CD4-positive, alpha-beta T cell treated with Interleukin-4 for 1 hour (primary cell): ENCODE results near the gene SOX30.
A peak's percentile ranks its signal among the peaks of the same experiment; 100 is the strongest.

Source experiments
- DNase-seq, 2 donors: peaks; one replicate each; pipeline ENCODE4 v3.0.0-alpha.2; 2020 to 2022

The SOX30 gene

GRCh38 chr5:157659868-157660660, 7.8 kb upstream of the SOX30 start:
- no peak for DNase-seq

DNA sequence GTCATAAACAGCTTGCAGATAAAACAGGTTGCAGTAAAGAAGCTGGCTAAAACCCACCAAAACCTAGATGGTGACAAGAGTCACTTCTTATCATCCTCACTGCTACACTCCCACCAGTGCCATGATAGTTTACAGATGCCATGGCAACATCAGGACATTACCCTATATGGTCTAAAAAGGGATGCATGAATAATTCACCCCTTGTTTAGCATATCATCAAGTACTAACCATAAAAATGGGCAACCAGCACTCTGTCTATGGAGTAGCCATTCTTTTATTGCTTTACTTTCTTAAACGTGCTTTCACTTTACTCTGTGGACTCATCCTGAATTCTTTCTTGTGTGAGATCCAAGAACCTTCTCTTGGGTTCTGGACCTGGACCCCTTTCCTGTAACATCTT, 6.7 kb upstream of the SOX30 start:
- no peak for DNase-seq

- DNase-seq = no peak
These were observed 5.3 kb upstream of the SOX30 start for GRCh38 chr5:157657516-157657915.

- peak; percentile 86 to 91 for DNase-seq
These were observed 438 bp downstream of the SOX30 start for GRCh38 chr5:157651623-157652376.

GRCh38 chr5:157650991-157651611, 1.1 kb downstream of the SOX30 start:
- DNase-seq = no peak

DNA sequence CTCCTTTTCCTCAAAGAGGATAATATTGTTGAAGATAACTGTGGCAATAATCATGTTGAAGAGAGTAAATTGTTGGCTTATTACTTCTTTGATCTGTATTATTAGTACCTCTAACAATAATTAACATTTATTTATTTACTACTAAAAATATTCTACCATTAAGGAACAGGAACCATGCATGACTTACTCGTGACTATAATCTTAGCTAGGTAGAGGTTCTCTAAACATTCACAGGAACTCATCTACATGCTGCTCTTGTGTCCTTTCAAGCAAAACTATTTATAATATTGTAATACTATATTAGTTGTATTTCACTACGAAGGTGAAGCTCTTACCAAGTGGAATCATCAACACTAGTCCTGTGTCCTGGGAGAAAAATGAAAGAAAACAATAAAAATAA, 3.1 kb downstream of the SOX30 start:
- DNase-seq = no peak

- DNase-seq = no peak
These were observed 3.8 kb downstream of the SOX30 start for GRCh38 chr5:157648275-157648990.

DNA sequence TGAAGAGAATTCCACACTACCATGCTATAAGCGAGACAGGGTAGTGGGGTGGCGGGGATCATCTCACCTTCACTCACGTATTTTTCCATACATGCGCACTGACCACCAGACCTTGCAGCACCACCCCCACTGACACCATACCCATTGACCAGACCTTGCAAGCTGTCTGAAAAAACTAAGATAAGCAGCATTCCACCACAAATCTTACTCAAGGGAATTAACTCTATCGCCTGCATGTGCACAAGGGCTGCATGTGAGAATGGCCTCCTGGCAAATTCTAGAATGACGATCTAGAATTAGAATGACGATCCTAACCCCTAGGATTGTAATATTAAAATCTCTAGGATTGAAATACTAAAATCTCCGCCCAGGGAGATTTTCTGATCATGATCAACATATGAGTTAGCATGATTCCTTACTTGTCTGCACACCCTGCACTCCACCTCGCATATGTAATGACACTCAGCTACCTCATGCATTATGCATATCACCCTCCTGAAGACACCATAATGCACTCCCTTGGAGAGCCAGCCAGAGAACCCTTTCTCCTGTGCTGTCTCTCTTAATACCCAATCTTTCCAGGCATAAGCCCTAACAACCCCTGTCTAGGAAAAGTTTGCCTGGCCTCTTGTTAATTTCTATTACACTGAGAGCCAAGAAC, 11.7 kb downstream of the SOX30 start:
- no peak for DNase-seq

- DNase-seq = no peak
These were observed 21.9 kb downstream of the SOX30 start for GRCh38 chr5:157630341-157630740.

DNA sequence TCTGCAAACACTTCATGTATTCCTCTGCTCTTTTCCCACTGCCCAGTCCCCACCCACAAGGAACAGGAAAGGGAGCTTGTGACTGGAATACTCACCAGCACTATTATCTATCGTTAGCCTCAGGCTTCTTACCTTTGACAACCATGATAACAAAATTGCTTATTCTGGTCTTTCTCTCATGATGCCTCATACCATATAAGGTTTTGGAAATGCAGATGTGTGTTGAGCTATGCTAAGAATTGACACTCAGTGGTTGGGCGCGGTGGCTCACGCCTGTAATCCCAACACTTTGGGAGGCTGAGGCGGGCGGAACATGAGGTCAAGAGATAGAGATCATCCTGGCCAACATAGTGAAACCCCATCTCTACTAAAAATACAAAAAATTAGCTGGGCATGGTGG, 25.4 kb downstream of the SOX30 start:
- no peak for DNase-seq

DNA sequence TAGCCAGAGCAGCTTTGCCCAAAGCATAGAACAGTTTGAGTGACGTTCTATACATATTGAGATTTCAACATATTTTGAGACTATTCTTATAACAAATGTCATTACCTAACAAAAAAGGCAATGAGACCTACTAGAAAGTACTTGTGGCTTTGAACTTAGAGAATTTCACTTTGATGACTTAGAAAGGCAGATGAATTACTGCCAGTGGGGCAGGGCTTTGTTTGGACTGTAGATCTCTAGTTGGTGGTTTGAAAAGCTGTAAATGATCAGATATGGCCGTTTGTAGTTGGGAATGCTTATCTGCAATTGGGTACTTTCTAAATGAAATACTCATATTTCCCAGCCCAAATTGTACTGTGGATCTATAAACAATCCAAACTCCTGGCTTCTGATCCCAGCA, 28.1 kb downstream of the SOX30 start:
- DNase-seq = no peak

- DNase-seq = no peak
These were observed 31.5 kb downstream of the SOX30 start for GRCh38 chr5:157620776-157621175.

GRCh38 chr5:157618191-157618765, 34.0 kb downstream of the SOX30 start:
- DNase-seq = no peak

GRCh38 chr5:157616785-157617184, 35.5 kb downstream of the SOX30 start:
- no peak for DNase-seq

DNA sequence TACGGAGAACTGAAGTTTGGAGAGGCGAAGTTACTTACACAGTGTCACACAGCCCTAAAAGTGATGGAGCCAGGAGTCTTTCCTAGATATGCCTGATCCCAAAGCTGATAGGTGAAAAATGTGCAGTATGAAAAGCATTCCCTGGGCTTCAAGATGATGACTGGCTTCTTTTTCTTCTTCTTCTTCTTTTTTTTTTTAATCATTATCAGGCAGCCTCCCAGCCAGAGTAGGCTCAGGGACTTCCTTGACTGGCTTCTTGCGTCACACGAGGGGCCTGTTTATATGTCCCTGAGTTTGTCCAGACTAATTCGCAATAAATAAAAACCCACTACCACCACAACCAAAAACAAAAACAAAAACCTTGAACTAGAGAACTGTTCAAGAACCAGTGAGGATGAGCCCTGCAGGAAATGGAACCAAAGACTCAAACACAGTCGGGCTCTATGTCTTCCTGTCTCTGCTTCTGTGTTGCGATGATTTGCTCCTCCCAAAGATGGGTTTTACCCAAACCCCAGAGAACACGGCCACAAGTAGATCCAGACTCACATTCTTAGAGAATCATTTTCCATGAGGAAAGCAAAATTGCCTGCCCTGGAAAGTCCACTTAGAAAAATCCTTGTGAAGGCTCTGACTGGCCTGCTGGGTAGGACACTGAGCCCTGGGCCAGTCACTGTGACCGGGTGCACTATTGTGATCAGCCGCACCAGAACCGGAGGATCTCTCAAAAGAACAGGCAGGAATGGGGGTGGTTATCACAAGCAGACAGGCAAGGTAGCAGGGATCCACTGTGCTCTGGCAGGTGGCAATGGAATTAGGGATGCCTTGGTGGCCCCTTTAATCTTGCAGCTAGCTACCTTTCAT, 38.6 kb downstream of the SOX30 start:
- peak in 1 of 2 donors; percentile 32 for DNase-seq

GRCh38 chr5:157612581-157612980, 39.7 kb downstream of the SOX30 start:
- no peak for DNase-seq

DNA sequence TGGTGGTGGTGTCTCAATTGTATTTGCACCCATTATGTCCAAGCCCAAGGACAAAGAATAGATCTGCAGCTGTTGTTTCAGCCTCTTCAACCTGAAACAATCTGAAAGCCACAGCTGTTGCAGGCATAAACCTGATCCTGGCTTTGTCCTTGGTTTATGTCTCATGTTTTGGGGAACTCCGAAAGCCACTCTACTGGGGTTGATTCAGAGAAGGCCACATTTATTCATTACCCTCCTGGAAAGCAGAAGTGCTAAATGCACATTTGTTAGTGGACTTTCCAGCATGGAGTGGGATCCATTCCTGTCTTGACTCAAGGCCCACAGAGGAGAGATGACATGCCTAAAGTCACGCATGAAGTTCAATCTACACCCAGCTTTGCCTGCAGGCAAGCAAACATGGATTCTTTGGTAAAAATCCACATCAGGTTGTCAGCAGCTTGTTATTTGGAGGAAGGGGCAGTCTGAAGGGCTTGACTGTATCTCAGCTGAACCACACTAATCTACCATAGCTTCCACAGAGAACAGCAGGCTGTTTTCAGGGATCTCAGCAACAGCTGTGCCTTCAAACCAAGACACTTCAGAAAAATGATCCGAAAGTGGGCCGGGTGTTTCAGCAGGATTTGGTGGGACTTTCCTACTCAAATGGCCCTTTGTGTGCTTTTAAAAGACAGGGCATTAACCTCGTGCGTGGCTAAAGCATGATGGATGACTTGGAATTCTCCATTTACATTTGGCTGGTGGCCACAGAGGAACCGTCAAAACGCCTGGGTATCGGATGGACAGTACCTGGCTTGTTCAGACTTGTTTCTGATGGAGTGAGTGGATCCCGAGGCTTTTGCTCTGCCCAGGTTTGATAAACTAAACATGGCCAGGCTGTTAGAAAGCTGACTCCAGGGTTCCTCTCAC, 40.4 kb downstream of the SOX30 start:
- peak in 1 of 2 donors; percentile 18 for DNase-seq

DNA sequence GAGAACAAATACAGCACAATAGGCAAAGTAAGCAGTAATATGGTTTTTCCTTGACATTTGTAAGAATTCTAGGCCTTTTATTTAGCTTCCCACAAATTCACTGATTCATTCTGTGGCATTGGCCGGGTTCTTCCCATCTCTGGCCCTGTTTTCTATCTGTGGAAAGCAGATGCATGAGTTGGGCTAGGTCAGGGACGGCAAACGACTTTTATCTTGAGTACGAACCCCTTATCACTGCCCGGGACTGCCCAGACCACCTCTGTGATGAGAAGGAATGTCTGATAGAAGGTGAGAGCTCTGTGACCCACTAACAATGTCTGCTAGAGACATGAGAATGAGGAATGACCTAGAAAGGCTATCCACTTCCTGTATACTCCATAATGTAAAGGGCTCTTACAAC, 41.2 kb downstream of the SOX30 start:
- DNase-seq = no peak

DNA sequence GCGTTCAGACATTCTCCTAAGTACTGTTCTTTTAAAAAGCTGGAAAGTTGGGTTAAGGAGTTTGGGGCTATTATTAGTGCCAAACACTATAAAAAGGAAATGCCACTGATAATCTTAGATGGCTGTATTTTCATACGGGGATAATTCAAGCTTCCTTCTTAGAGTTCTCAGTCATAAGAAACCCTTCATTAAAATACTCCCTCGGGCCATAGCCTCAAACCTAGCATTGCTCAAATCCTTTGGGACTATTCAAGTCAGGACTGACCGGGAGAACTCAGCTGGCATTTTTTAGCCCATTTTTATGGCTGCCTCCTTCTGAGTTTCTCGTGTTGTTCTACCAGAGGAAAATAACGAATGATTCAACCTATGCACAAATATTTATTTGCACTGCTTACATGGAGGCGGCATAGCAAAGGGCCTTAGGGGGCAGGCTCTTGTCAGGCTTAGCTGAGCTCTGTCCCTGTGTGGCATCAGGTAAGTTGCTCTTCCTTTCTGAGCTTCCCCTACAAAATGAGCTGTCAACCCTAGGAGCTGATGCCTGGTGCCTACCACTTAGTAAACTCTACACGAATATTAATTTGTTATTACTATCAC, 43.2 kb downstream of the SOX30 start:
- DNase-seq = no peak
